Stimulated activated naive CD8-positive, alpha-beta T cell treated with anti-CD3 and anti-CD28 coated beads, Interleukin-15, Interleukin-2, amounts not matched to agents 100 U/mL and 50 U/mL, for 24 hours (primary cell): Measurements from ENCODE around the gene OOEP.
A peak's percentile ranks its signal among the peaks of the same experiment; 100 is the strongest.
"Not testable (repeated sequence)": the region's sequence is repeated elsewhere in the genome, so short reads cannot be mapped to it uniquely, and the experiment has no call there.

Experiments used
- ATAC-seq: fragments of 150-1000 bp; cut with Tn5 transposase; one replicate; pipeline ENCODE4 v1.10.0; 2021
- DNase-seq: peaks from one replicate; pipeline ENCODE4 v3.0.0; 2021

Gene OOEP

GRCh38 chr6:73369563-73369962 lies at the start of gene OOEP:
Gene OOEP, minus strand, starts transcription at chr6:73369897. Its CDS starts 105 bp downstream, at chr6:73369792.
- ATAC-seq (no peak), DNase-seq (no peak)

DNA sequence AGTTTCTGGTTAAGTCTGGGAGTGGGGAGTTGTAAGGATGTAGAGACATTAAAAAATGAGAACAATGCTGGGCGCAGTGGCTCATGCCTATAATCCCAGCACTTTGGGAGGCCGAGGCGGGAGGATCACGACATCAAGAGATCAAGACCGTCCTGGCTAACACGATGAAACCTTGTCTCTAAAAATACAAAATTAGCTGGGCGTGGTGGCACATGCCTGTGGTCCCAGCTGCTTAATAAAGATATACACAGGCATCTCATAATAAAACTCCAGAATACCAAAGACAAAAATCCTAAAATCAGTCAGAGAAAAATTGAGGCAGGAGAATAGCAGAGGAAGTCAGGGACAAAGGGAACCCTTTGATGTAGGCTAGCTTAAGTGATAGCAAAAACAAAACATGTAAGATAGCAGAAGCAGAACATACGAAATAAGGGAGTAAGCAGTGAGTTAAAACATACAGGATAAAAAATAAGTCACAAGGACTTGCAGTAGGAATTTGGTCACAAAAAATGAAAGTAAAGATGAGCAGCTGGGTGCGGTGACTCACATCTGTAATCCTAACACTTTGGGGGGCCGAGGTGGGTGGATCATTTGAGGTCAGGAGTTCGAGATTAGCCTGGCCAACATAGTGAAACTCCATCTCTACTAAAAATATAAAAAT lies 48.5 kb upstream of the OOEP start:
- ATAC-seq, result no peak
- DNase-seq, result peak; percentile 7

- DNase-seq, result no peak
- no peak for ATAC-seq
Measured at GRCh38 chr6:73413102-73413501, 43.4 kb upstream of the OOEP start.

DNA sequence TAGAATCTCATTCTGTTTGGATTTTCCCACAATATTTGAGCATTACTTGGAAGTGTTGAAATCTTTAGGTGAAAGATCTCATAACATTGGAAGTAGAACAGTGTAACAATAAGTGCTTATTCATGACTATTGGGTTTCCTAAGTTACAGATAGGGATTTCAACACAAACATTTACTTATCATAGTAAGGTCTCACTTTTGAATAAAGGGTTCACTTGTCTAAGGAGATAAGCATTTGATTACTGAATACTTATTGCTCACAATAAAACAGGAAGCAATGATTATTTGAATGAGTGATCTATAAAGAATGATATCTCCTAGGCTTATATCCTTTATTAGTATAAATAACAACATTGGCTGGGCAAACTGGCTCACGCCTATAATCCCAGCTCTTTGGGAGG lies 39.7 kb upstream of the OOEP start:
- no peak for ATAC-seq
- DNase-seq, result no peak

DNA sequence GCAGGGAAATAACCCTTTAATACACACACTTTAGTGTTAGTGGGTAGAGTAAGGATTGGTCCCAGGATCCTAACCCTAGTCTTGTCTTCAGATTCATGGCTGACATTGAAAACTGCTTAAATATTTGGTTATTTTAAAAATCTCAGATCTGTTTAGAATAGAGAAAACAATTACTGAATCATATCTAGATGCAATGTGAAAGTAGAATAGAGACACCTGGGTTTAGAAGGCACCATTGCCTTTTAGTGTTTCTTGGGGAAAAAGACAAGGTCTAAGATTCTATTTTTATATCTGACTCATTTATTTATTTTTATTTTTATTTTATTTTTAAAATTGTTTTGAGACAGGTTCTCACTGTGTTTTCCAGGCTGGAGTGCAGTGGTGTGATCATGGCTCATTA lies 31.0 kb upstream of the OOEP start:
- no peak for DNase-seq
- no peak for ATAC-seq

- ATAC-seq (no peak), DNase-seq (no peak)
Measured at GRCh38 chr6:73395875-73396274, 26.2 kb upstream of the OOEP start.

- peak; percentile 35 for DNase-seq
- peak; percentile 37 for ATAC-seq
Measured at GRCh38 chr6:73394577-73395354, 25.1 kb upstream of the OOEP start, which contains the start of gene DDX43. Gene DDX43, plus strand, starts transcription at chr6:73394828. Its CDS starts 78 bp downstream, at chr6:73394906.

GRCh38 chr6:73393278-73393677 lies 23.6 kb upstream of the OOEP start:
- ATAC-seq (no peak), DNase-seq (no peak)

GRCh38 chr6:73392188-73392587 lies 22.5 kb upstream of the OOEP start:
- not testable (repeated sequence) for DNase-seq, ATAC-seq

DNA sequence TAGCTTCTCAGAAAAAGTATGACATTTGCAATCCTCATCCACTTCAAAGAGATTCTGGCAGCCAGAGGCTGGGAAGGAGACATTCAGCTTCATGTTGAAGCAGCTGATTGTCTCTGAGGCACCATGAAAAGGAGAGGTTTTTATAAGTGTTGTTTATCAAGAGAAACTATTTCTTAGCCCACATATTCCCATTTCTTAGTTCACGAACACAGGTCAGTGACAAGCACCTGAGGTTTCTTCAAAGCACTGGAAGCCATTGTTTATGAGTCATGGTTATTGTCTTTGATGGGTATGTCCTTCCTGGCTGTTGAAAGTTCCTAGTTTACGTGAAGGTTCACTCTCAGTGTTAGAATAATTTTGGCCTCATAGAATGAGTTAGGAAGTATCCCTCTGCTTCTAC lies 22.0 kb upstream of the OOEP start:
- ATAC-seq (no peak), DNase-seq (no peak)

- ATAC-seq (no peak), DNase-seq (no peak)
Measured at GRCh38 chr6:73389854-73390253, 20.2 kb upstream of the OOEP start.

DNA sequence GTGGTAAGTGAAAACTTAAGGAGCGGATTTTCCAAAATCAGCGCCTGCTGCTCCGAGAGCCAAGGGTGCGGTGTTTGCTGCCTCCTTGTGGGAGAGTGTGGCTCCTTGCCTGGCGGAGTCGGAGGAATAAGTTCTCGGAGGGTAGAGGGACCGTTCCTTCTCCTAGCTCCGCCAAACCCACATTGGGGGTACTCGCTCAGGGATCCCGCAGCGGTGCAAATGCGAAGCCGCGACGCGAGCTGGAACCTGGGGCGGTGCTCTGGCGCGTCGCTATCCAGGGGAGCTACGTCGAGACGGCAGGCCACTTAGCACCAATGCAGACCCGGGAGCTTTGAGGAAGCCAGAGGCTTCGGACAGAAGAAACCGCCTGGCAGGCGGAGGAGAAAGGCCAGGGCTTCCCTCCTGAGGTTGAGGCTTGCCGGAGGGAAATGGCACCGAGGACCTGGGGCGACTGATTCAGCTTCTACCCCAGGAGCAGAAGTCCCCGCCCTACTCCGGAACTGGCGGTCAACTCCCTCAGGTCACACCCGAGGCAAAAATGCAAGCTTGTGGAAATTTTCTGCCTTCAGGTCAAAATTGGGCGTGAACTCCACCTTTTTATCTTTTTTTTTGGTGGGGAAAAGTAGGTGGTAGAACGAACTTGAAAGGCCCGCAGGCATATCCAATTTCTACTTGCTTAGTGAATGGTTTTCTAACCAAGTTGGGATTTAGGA lies 19.3 kb upstream of the OOEP start:
- peak; percentile 87 for ATAC-seq

GRCh38 chr6:73388433-73388799 lies 18.7 kb upstream of the OOEP start:
- no peak for DNase-seq
- no peak for ATAC-seq

More for the DNA sequence above, 19.3 kb upstream of the OOEP start:
- DNase-seq, result peak; percentile 68

GRCh38 chr6:73382462-73383113 lies 12.9 kb upstream of the OOEP start:
- no peak for DNase-seq
- no peak for ATAC-seq

DNA sequence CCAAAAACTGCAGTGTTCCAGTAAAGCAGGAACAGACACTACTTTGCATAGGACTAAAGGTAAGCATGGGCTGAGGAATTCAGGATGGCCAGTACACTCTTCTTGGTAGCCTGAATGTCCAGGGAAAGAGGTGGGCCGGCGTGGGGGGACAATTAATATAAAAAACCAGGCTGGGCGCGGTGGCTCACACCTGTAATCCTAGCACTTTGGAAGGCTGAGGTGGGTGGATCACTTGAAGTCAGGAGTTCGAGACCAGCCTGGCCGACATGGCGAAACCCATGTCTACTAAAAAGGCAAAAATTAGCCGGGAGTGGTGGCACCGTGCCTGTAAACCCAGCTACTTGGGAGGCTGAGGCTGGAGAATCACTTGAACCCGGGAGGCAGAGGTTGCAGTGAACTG lies 11.8 kb upstream of the OOEP start:
- DNase-seq, result not testable (repeated sequence)

GRCh38 chr6:73377225-73377624 lies 7.5 kb upstream of the OOEP start:
- ATAC-seq, result no peak

More for the DNA sequence above, 11.8 kb upstream of the OOEP start:
- not testable (repeated sequence) for ATAC-seq

DNA sequence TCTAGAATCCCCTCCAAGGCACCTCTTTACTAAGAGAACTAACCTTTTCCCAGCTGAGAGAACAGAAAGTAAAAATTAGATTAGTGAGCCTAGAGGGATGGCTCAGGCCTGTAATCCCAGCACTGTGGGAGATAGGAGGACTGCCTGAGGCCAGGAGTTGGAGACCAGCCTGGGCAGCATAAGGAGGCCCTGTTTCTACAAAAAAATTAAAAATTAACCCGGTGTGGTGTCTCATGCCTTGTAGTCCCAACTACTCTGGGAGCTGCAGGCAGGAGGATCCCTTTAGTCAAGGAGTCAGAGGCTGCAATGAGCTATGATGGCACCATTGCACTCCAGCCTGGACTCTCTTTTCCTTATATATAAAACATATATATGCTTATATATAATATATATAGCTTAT lies 5.5 kb upstream of the OOEP start:
- ATAC-seq, result no peak
- no peak for DNase-seq

More at GRCh38 chr6:73377225-73377624, 7.5 kb upstream of the OOEP start:
- DNase-seq, result no peak

DNA sequence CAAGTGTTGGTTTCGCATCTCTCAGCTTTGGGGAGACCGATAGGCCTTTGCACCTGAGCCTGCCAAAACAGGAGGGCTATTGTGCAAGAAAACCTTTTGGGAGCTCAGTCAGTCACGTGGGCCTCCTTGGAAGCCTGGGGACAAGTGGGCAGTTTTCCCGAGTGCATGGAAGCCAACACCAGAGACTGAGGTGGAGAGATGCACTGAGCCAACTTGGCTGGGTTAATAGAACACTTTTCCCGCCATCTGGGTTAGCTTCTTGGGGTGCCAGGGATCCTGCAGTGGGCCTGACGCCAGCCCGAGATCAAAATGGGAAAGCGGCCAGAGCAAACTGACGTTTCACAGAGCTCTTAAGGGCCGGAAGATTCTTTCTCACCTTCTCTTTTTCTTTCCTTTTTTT lies 2.8 kb upstream of the OOEP start:
- DNase-seq (no peak), ATAC-seq (no peak)

DNA sequence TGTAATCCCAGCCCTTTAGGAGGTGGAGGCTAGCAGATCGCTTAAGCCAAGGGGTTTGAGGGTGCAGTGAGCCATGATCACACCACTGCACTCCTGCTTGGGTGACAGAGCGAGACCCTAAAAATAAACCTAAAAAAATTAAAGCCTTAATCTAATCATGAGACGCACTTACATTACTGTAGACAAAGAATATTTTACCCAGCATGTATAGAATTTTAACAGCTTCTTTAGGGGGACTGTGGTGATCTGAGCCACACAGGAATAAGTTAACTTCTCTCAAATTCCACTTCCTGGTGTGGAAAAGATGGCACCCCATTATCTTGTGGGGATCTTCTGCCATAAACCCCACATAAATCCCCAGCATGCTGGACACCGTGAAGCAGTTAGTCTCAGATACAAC lies 2.3 kb upstream of the OOEP start:
- no peak for DNase-seq

DNA sequence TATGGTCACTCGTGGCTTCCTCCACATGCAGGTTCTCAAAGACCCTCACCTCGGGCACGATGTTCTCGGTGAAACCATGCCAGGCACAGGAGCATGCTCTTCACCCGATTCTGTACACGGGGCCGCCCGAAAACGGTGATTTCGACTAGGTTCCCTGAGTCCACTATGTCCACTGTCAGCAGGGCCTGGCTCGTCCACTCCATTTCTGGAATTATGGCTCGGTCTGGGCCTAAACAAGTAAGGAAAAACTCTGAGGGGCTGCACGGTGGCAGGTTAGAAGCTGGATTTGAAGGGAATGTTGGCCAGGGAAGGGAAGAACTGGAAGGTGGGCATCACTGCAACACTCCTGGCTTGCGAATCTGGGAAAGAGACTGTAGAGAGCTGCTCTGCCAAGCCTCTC lies 540 bp downstream of the OOEP start:
- no peak for ATAC-seq
- no peak for DNase-seq

More for the DNA sequence above, 2.3 kb upstream of the OOEP start:
- ATAC-seq, result no peak

DNA sequence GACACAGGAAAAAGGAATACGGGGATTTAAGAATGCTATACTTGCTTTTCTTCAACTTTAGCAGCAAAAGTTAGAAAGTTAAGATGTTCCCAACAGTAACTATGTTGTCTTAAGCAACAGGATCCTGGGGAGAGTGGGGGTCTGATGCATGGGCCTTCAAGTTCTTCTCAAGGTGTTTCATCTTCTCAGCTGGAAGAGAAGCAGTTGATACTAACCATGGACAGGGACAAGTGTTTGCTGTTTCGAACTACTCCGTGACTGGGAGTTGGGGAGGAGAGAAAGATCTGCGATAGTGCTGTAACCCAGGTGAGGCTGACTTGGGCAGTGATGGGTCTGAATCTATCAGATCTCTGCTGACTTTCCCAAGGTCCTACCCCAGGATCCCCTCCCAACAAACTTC lies 1.0 kb downstream of the OOEP start:
- DNase-seq, result no peak
- no peak for ATAC-seq

- no peak for ATAC-seq
Measured at GRCh38 chr6:73367761-73368355, 1.8 kb downstream of the OOEP start.

More at GRCh38 chr6:73367761-73368355, 1.8 kb downstream of the OOEP start:
- DNase-seq, result no peak
